Measurements from ENCODE around the gene TRAP1.
"Not testable (repeated sequence)": the region's sequence is repeated elsewhere in the genome, so short reads cannot be mapped to it uniquely, and the experiment has no call there.

The TRAP1 gene

GRCh38 chr16:3612510-3613466 is 104.5 kb downstream of the TRAP1 start:
- DNase-seq (ENCODE audit: low read depth in 2 of 2): no peak

GRCh38 chr16:3611146-3611975 is 106.0 kb downstream of the TRAP1 start, which contains the start of gene SLX4:
SLX4 (minus strand) TSS chr16:3611606; CDS start chr16:3608964, 2,642 bp downstream.
- DNase-seq (ENCODE audit: low read depth in 2 of 2): peak; percentile 72 to 88

GRCh38 chr16:3610698-3611145 is 106.6 kb downstream of the TRAP1 start:
- DNase-seq (ENCODE audit: low read depth in 2 of 2): no peak

- DNase-seq (ENCODE audit: low read depth in 2 of 2): no peak
These were observed 107.2 kb downstream of the TRAP1 start for GRCh38 chr16:3609895-3610697.

GRCh38 chr16:3608976-3609375 is 108.3 kb downstream of the TRAP1 start:
- not testable (repeated sequence) for DNase-seq (ENCODE audit: low read depth in 2 of 2)

GRCh38 chr16:3608069-3608468 is 109.3 kb downstream of the TRAP1 start:
- DNase-seq (ENCODE audit: low read depth in 2 of 2): no peak
